Stimulated activated CD4-positive, alpha-beta T cell treated with anti-CD3 and anti-CD28 coated beads, Interleukin-1b, Interleukin-23, amount 100 ng/mL, for 1 hour (primary cell): ENCODE data around the gene RAP1GAP.

Experiments used
- DNase-seq, 2 donors: peaks; one replicate each; pipeline ENCODE4 v3.0.0-alpha.2; 2020; ENCODE audit warnings: low read depth in 2 of 2

Gene RAP1GAP

DNA sequence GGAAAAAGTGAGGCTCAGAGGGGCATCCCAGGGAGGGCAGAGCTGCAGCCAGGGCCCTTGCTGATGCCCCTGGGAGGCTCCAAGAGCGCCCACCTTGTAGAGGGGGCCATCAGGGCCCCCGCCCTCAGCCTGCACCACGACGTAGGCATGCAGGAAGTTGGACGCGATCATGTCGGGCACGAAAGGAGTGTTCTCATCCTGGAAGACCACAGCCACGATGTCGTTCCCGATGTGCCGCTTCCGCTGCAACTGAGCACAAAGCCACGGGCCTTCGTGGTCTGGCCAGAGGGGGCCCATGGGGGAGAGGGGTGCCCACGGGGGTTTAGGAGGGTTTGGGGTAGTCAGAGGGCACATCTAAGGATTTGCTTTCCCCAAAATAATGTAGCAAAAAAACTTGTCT lies 59.1 kb downstream of the RAP1GAP start:
- no peak for DNase-seq

GRCh38 chr1:21608798-21609197 lies 60.4 kb downstream of the RAP1GAP start:
- DNase-seq, result no peak

- no peak for DNase-seq
Observed at GRCh38 chr1:21607549-21608529, 61.3 kb downstream of the RAP1GAP start.

GRCh38 chr1:21605964-21606705 lies 63.0 kb downstream of the RAP1GAP start:
- no peak for DNase-seq

GRCh38 chr1:21605012-21605715 lies 64.0 kb downstream of the RAP1GAP start:
- no peak for DNase-seq

GRCh38 chr1:21604208-21604957 lies 64.8 kb downstream of the RAP1GAP start:
- DNase-seq, result no peak

GRCh38 chr1:21603177-21604138 lies 65.7 kb downstream of the RAP1GAP start:
- DNase-seq, result no peak

- DNase-seq, result no peak
Observed at GRCh38 chr1:21601278-21602048, 67.7 kb downstream of the RAP1GAP start.

GRCh38 chr1:21599402-21599801 lies 69.8 kb downstream of the RAP1GAP start:
- DNase-seq, result no peak

DNA sequence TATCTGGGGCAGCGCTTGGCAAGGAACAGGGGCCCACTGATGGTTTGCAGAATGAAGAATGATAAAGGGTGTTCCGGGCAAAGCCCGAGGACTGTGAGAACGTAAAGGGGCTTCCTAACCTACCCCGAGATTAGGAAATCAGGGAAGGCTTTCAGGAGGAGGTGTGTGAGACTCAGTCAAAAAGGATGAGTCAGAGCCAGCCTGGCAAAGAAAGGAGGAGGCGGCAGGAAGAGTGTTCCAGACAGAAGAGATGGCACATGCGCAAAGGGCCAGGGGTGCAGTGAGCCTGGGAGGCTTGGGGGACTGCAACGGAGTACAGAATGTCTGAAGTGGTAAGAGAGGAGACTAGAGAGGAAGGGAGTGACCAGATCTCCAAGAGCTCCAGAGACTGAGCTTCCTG lies 70.3 kb downstream of the RAP1GAP start:
- no peak for DNase-seq

DNA sequence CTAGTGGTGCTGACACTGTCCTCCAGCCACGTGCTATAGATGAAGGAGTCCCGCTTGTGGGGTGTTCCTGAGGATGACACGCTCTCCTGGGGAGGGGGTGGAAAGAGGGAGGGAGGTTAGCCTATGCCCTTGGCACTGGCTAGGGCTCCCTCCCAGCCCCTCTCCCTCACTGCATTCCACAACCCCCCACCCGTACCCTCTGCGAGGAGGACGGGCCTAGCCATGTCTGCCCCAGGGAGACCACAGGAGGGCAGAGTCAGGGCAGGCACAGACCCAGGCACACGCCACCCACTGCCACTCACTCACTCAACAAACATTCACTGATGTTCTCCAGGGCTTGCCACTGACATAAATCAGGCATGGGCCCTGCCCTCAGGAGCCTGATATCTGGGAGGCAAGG lies 70.7 kb downstream of the RAP1GAP start:
- DNase-seq, result no peak

DNA sequence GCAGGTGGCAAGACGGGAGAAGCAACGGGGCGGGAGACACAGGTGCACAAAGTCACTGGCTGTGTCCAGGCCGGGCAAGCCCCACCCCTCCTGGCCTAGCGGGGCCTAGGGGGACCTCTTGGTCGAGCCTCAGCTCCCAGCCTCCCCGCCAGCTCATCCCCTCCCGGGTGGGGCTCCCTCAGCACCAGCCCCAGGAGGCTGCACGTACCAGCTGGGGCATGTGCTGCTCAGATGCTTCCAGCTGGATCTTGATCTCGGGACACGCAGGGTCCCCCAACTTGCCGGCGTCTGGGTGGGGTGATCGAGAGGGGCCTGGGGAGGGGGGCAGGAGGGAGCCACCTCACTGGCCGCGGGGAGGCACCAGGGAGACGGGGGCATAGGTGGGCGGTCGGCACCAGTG lies 71.4 kb downstream of the RAP1GAP start:
- DNase-seq, result no peak

DNA sequence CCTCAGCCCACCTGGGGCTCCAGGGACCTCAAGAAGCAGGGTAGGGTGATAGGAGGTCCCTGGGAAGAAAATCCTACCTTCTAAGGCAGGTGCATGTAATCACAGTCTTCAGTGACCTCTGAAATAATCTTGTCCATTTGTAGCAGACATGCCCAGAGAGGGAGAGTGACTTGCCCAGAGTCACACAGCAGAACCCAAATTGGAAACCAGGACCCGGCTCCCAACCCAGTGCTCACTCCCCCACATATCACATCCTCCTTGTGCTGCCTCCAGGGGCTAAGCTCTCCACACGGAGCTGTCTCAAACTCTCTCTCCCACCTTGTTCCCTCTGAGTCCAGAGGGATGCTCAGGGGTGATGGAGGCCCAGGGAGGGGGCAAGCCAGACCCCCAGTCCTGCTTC lies 72.5 kb downstream of the RAP1GAP start:
- no peak for DNase-seq

DNA sequence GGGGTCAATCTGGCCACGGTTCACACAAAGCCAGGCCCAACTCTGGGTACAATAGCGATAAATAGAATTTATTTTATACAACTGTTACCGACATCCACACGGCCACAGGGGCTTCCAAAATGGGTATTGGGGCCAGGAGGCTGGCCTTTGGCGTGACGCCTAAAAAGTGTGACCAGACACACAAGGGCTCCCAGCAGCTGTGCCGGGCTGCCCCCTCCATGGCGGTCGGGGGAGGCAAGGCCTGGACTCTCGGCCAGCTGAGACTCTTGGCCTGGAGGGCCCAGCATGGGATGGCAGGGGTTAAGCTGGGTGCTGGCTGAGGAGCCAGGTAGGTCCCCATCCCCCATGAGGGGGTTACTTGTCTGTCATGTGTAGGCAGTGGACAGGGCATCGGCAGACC lies 73.0 kb downstream of the RAP1GAP start:
- no peak for DNase-seq

DNA sequence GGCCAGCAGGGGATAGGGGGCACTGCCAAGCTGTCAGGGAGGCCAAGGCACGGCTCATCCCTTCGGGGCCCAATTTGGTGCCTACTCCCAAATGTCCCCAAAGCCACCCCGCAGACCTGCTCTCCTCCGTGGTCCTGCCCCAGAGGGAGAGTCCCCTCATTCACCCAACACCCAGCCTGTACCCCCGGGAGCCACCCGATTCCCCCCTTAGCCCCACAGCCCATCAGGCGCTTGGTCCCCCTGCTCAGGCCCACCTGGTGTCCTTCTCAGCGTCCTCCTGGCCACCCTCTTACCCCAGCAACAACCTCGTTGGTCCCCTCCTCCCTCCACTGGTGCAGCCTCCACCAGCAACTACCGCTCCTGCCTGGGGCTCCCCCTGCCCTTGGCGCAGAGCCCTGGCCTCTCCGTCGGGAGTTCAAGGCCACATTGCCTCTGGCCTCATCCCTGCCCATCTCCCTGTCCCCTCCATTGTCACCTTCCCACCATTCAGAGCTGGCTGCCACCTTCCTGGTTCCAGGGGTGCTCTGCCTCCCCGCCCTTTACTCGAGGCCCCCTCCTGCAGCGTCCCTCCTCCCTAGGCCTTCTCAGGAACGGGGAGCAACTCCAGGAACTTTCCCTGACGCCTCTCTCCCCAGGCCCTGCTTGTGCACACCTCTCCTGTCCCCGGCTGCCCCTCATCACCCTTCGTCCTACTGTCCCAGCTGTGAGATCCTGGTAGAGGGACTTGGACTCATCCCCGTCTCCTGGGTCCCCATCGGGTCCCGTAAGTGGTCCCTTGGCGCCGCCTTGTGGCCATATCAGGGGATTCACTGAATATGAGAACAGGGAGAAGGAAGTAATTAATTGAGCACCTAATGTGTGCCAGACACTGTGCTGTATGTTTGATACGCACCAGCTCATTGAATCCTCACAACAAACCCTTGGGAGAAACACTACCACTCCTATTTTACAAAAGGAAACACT lies 73.9 kb downstream of the RAP1GAP start:
- peak in 1 of 2 donors; percentile 17 for DNase-seq

GRCh38 chr1:21594501-21594900 lies 74.7 kb downstream of the RAP1GAP start:
- no peak for DNase-seq

- DNase-seq, result no peak
Observed at GRCh38 chr1:21593231-21593630, 75.9 kb downstream of the RAP1GAP start.

DNA sequence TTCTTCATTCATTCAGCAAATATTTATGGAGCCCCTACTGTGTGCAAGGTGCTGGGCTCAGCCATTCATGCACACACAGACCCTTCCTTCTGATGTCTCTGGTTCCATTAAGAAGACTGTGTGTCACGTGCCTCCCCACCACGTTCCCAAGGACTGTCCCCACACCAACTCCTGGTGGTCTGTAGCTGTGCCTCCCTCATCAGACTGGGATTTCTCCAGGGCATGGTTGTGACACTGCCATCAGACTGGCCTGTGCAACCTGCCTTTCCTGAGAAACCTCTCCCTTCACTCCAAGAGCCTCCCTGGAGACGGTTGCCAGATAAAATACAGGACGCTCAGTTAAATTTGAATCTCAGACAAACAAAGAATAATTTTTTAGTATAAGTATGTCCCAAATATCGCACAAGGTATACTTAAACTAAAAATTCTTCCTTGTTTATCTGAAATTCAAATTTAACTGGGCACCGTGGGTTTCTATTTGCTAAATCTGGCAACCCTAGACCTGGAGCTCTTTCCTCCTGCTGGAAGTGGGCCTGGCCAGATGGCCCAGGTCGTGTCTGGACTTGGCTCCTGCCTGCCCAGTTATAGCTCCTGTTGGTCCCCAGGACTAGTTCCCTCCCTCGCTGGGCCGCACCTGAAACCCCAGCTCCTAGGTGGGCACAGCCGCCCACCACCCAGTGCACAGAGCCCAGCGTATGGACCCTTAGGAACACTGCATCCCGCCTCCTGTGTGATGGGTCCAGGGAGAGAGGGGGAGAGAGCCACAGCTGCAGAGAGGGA lies 76.9 kb downstream of the RAP1GAP start:
- DNase-seq, result no peak
